ENCODE results near the gene CNTNAP2.

The CNTNAP2 gene

DNA sequence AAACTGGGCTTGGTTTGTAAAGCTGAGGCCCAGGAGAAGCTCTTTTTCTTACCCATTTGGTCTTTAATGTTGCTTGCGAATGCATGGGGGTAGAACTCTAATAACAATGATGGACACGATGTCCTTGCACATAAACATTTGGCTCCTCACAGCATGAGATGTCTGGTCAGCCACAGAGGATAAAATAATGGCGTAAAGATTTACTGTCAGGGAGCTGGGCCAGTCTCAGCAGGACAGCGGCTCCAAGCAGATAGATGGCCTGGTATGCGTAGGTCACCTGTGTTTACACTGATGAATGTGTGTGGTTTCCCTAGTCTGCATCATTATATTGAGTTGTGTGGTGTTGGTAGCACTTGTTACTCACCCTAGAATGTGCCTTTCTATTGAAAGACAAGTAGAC lies 537.4 kb downstream of the CNTNAP2 start:
- Histone ChIP-seq H4K20me1 (ENCODE audit: insufficient read depth) (no peaks in the 10 kb centered on the region), H3K79me2 (ENCODE audit: insufficient read depth, low read depth) (no peaks in the 10 kb centered on the region), H2AFZ (ENCODE audit: low read depth) (peak overlapping the region; percentile 36; the same call in 1 of the 2 replicates), H3K27me3 (ENCODE audit: insufficient read depth, low read depth) (no peaks in the 10 kb centered on the region), H3K4me3 (IDR thresholded peaks at IDR 0.05; ENCODE audit: insufficient read depth, low read depth, low read length) (no peak overlapping the region), H3K27ac (peak overlapping the region; percentile 60), H3K36me3 (ENCODE audit: insufficient read depth) (no peaks in the 10 kb centered on the region), H3K9ac (no peak overlapping the region; the same call in 1 of the 2 replicates), H3K4me1 (ENCODE audit: low read depth, poor library complexity, severe bottlenecking) (peaks cover 86% of the 10 kb centered on the region), H3K4me2 (peak overlapping the region; percentile 49)
- TF ChIP-seq, protein P1, sequence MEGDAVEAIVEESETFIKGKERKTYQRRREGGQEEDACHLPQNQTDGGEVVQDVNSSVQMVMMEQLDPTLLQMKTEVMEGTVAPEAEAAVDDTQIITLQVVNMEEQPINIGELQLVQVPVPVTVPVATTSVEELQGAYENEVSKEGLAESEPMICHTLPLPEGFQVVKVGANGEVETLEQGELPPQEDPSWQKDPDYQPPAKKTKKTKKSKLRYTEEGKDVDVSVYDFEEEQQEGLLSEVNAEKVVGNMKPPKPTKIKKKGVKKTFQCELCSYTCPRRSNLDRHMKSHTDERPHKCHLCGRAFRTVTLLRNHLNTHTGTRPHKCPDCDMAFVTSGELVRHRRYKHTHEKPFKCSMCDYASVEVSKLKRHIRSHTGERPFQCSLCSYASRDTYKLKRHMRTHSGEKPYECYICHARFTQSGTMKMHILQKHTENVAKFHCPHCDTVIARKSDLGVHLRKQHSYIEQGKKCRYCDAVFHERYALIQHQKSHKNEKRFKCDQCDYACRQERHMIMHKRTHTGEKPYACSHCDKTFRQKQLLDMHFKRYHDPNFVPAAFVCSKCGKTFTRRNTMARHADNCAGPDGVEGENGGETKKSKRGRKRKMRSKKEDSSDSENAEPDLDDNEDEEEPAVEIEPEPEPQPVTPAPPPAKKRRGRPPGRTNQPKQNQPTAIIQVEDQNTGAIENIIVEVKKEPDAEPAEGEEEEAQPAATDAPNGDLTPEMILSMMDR (conservative IDR thresholded peaks at IDR 0.05; ENCODE audit: low read depth, low read length), result no peak

DNA sequence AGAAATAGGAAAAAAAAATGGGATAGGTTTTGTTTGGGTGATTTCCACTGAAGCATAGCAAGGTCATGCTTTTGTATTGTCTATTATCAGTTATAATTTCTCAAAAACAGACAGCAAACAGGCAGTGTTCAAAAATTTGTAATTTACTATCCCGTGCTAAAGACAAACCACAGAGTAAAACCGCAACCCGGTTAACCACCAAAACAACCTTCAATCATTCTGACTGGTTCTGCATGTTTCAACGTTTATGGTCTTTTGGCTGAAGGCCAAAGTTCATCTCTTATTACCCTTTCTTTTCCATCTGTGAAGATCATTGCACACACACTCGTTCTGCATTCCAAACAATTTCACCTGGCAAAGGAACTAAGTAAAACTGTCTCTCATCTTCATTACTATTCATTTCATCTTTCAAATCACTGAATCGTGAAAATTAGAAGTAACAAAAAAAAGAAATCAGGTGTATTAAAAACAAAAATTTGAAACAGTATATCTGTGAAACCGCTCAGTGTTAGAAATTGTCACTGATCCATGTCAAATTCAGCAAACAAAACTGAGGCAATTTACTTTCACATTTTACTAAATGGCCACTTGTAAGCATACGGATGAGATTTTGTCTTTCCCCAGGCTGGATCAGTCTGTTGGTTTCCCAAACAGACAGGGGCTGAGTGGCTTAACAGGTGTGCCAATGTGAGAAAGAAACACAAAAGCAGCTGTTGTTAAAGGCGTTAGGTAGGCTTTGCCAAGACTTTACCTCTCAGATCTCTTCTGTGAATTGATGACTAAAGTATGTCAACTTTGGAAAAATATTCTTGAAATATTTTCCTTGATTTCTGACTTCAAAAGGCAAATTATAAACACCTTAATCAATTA lies 539.6 kb downstream of the CNTNAP2 start:
- Histone ChIP-seq H3K4me2 (peak overlapping the region; percentile 66), H3K36me3 (ENCODE audit: insufficient read depth) (no peaks in the 10 kb centered on the region), H4K20me1 (ENCODE audit: insufficient read depth) (no peaks in the 10 kb centered on the region), H3K9ac (peak overlapping the region; percentile 4; the same call in 1 of the 2 replicates), H3K27ac (peak overlapping the region; percentile 60), H3K79me2 (ENCODE audit: insufficient read depth, low read depth) (no peaks in the 10 kb centered on the region), H2AFZ (ENCODE audit: low read depth) (peak overlapping the region; percentile 8; the same call in 1 of the 2 replicates), H3K27me3 (ENCODE audit: insufficient read depth, low read depth) (no peaks in the 10 kb centered on the region), H3K4me1 (ENCODE audit: low read depth, poor library complexity, severe bottlenecking) (peaks cover 86% of the 10 kb centered on the region), H3K4me3 (IDR thresholded peaks at IDR 0.05; ENCODE audit: insufficient read depth, low read depth, low read length) (no peak overlapping the region)
- TF ChIP-seq, protein P1 (conservative IDR thresholded peaks at IDR 0.05; ENCODE audit: low read depth, low read length), result no peak

DNA sequence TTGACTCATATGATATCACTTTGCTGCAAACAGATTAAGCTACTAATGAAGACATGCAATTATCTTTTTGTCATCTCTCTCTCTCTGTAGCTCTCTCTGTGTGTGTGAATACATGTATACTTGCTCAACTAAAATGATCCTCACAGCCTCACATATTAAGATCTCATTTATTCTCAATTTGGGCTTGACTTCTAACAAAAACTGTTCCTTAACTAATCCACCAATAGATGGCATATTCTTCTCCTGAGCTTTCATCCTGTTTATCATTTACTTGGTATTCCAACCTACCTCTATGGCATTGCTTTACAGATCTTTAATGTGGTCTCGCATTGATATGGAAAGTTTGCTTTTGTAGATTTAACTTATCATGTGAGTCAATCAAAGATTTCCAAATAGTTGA lies 540.4 kb downstream of the CNTNAP2 start:
- Histone ChIP-seq H3K4me1 (ENCODE audit: low read depth, poor library complexity, severe bottlenecking) (peaks cover 77% of the 10 kb centered on the region), H3K79me2 (ENCODE audit: insufficient read depth, low read depth) (no peaks in the 10 kb centered on the region), H2AFZ (ENCODE audit: low read depth) (peak overlapping the region; percentile 11; the same call in 1 of the 2 replicates), H3K36me3 (ENCODE audit: insufficient read depth) (no peaks in the 10 kb centered on the region), H3K4me3 (IDR thresholded peaks at IDR 0.05; ENCODE audit: insufficient read depth, low read depth, low read length) (no peak overlapping the region), H3K4me2 (peak overlapping the region; percentile 66), H3K27ac (peak overlapping the region; percentile 60), H4K20me1 (ENCODE audit: insufficient read depth) (no peaks in the 10 kb centered on the region), H3K9ac (peak overlapping the region; percentile 4; the same call in 1 of the 2 replicates), H3K27me3 (ENCODE audit: insufficient read depth, low read depth) (no peaks in the 10 kb centered on the region)
- TF ChIP-seq, protein P1 (conservative IDR thresholded peaks at IDR 0.05; ENCODE audit: low read depth, low read length), result peak; percentile 41; the same call in 1 of the 2 replicates

DNA sequence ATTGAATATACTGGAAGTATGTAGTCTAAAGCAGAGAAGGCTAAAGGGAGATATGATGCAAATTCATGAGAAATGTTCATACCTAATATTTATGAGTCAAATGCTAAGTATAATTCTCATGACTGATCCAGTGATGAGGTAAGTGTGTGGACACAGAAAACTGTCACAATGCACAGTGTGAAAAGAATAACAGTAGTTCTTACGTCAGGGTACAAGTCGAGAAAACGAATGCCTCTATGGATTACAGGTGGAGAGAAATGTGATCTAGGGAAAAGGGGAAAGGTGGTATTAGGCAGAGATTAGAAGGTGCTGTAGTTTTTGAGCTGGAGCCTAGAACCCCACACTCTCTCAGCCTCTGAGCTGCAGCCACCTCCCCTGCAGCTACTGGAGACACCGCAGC lies 542.0 kb downstream of the CNTNAP2 start:
- no peak overlapping the region for H3K9ac ChIP-seq
- no peak overlapping the region for H2AFZ ChIP-seq (ENCODE audit: low read depth)
- H4K20me1 ChIP-seq (ENCODE audit: insufficient read depth), result no peaks in the 10 kb centered on the region
- H3K27me3 ChIP-seq (ENCODE audit: insufficient read depth, low read depth), result no peaks in the 10 kb centered on the region
- peaks cover 61% of the 10 kb centered on the region for H3K4me1 ChIP-seq (ENCODE audit: low read depth, poor library complexity, severe bottlenecking)
- H3K36me3 ChIP-seq (ENCODE audit: insufficient read depth), result no peaks in the 10 kb centered on the region
- no peak overlapping the region for H3K27ac ChIP-seq
- H3K4me3 ChIP-seq (IDR thresholded peaks at IDR 0.05; ENCODE audit: insufficient read depth, low read depth, low read length), result no peak overlapping the region
- TF ChIP-seq, protein P1 (conservative IDR thresholded peaks at IDR 0.05; ENCODE audit: low read depth, low read length), result no peak
- H3K79me2 ChIP-seq (ENCODE audit: insufficient read depth, low read depth), result no peaks in the 10 kb centered on the region
- H3K4me2 ChIP-seq, result no peak overlapping the region

Data from KMS-11 (cell line).